ENCODE measurements around the gene MPND.

The MPND gene

GRCh38 chr19:4320419-4320818, 22.9 kb upstream of the MPND start:
- no peak for DNase-seq (ENCODE audit: low spot score)

GRCh38 chr19:4322942-4323665, 20.3 kb upstream of the MPND start:
- no peak for DNase-seq (ENCODE audit: low spot score)

DNA sequence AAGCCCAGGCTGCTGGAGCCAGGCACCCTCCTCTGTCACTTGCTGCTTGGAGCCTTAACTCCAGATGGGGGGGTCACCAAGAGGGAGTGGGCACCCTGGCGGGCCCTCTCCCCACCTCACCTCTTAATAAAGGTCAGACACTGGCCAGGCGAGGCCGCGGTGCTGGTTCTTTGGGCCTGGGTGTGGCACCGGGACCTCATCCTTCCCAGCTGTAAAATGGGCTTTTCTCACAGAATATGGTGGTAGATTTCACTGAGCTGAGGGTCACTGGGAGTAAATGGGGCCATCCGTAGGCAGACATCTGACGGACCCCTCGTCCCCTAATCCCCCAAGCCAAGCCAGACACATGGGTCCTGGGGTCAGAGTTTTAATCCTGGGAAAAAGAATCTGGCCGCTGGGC, 19.7 kb upstream of the MPND start:
- DNase-seq (ENCODE audit: low spot score): no peak

GRCh38 chr19:4324228-4324627, 19.1 kb upstream of the MPND start:
- no peak for DNase-seq (ENCODE audit: low spot score)

GRCh38 chr19:4326215-4326836, 17.0 kb upstream of the MPND start:
- DNase-seq (ENCODE audit: low spot score): no peak

GRCh38 chr19:4326837-4327251, 16.5 kb upstream of the MPND start:
- DNase-seq (ENCODE audit: low spot score): peak; percentile 81

- peak; percentile 87 for DNase-seq (ENCODE audit: low spot score)
Measured at GRCh38 chr19:4327252-4327876, 16.0 kb upstream of the MPND start.

DNA sequence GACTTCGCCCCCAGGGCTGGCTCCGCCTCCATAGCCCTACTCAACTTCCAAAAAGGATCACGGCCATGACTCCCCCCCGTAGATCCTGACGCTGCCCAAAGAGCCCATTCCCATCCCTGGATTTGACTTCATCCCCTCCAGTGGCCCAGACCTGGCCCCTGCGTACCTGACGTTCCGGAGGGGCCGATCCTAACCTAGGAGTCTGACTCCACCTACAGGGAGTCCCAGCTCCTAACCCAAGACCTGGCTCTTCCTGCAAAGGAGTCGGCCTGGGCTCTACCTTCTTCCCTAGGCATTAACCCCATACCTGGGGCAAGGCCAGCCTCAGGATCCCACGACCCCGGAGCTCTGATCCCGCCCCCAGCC, 15.5 kb upstream of the MPND start:
- no peak for DNase-seq (ENCODE audit: low spot score)

GRCh38 chr19:4328243-4328990, 14.9 kb upstream of the MPND start:
- DNase-seq (ENCODE audit: low spot score): peak; percentile 94

DNA sequence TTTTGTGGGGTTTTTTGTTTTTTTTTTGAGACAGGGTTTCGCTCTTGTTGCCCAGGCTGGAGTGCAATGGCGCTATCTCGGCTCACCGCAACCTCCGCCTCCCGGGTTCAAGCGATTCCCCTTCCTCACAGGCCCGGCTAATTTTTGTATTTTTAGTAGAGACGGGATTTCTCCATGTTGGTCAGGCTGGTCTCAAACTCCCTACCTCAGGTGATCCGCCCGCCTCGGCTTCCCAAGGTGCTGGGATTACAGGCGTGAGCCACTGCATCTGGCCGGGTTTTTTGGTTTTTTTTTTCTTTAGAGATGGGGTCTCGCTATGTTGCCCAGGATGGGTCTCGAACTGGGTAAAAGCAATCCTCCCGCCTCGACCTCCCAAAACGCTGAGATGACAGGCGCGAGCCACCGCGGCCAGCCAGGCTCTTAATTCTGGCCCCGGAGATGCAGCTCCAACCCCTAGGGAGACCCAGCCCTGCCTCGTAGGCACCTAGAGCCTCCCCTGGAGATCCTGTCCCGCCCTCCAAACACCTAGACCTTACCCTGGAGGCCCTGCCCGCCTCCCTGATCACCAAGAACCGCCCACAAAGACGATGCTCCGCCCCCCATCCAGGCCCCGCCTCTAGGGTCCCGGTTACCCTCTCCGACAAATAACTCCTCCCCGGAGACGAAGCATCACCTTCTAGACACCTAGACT, 14.2 kb upstream of the MPND start:
- peak; percentile 73 for DNase-seq (ENCODE audit: low spot score)

DNA sequence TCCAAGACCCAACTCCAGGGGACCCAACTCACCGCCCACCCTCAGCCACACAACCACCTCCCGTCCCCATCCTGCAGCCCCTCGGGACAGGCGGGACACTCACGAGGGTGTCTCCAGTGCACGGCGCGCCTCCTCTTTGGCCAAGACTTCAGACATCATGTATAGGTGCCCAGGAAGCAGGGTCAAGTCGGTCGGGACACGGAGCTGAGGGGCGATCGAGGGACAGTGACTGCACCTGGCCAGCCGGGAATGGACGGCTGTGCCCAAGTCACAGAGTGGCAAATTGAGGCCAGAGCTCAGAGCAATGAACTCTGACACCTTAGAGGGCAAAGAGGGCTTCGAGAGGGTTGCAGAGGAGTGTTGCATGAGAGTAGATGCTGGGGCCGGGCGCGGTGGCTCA, 13.5 kb upstream of the MPND start:
- DNase-seq (ENCODE audit: low spot score): no peak

- DNase-seq (ENCODE audit: low spot score): no peak
Measured at GRCh38 chr19:4334929-4335570, 8.3 kb upstream of the MPND start.

DNA sequence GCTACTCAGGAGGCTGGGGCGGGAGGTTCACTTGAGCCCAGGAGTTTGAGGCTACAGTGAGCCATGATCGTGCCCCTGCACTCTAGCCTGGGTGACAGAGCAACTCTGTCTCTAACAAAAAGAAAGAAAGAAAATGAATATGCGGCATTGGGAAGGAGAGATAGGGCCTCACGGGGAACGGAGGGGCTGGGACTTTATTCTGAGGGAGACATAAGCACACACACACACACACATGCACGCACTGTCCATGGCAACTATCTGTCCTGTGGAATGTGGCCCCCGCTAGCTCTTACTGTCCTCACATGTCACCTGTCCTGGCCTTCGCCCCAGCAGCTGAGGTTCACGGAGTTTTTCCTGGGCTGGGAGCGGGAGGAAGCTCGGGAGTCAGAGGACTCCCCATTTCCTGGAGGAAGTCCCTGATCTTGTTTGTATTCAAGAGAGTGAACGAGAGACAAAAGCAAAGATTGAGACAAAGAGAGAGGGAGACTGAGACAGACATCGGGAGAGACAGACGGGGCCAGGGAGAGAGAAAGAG, 5.4 kb upstream of the MPND start:
- no peak for DNase-seq (ENCODE audit: low spot score)

DNA sequence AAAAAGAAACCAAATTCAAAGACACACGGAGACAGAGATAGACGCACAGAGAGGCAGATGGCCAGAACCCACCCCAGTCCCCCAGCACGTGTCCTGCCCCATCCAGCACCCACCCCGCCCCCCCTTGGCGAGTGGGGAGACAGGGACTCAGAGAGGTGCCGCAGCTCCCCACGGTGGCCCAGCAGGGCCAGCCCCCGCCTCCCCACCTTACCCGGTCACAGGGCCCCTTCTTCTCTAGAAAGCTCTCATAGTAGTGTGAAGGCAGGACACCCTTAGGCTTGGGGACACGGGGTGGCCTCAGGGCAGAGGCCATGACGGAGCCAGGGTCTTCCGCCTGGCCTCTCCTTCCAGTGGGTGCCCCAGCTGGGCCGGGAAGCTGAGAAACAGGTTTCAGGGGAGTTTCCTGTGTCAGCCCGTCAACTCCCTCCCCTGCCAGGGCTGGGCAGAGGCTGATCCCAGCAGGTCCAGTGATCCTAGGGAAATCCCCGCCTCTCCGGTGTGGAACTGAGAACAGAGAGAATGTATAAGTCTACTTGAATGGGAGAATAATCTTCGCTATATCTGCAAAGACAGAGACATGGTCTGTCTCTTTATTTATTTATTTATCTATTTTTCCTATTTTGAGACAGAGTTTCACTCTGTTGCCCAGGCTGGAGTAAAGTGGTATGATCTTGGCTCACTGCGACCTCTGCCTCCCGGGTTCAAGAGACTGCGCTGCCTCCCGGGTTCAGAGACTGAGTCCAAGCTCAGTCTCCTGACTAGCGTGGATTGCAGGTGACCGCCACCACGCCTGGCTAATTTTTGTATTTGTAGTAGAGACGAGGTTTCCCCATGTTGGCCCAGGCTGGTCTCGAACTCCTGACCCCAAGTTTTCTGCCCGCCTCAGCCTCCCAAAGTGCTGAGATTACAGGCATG, 4.7 kb upstream of the MPND start, which contains the start of gene STAP2:
Gene STAP2, minus strand, starts transcription at position 387 of the 915 bp plus-strand sequence. Its CDS starts 74 bp downstream, at position 313.
- DNase-seq (ENCODE audit: low spot score): no peak

DNA sequence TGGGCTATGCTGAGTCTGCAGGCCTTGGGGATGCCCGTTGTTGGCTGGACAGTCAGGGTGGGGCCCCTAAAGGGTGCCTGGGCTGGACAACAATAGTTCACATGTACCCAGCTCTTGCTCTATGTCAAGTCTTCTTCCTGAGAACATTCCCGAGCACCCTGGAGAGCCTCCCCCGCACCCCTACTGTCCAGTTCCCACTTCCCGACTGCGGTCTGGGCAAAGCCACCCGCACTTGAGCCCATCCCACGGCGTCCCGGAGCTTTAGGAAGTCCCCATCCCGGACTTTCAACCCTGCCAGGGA, 1.1 kb upstream of the MPND start:
- DNase-seq (ENCODE audit: low spot score): no peak

- peak; percentile 90 for DNase-seq (ENCODE audit: low spot score)
Measured at GRCh38 chr19:4342615-4343369, 570 bp upstream of the MPND start.

- no peak for DNase-seq (ENCODE audit: low spot score)
Measured at GRCh38 chr19:4345342-4346019, 2.1 kb downstream of the MPND start.

- DNase-seq (ENCODE audit: low spot score): no peak
Measured at GRCh38 chr19:4346020-4346383, 2.6 kb downstream of the MPND start.

DNA sequence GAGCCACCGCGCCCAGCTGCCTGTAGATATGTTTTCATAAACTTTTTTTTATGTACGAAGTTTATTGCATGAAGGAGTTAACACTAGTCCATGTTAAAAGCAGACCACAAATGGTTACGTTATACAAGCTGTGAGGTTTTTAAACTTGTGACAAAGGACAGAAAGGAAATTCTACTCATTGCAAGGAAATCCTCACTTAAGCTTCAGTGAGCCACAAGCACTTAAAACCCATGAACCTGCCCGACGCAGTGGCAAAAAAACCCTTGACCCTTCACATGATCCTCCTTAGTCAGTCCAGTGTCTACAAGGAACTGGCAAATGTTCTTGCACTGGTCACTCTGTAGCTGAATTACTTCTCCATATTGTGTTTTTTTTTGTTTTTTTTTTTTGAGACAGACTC, 4.2 kb downstream of the MPND start:
- DNase-seq (ENCODE audit: low spot score): no peak
